ENCODE results near the gene FEV.
"Not testable (repeated sequence)": the region's sequence is repeated elsewhere in the genome, so short reads cannot be mapped to it uniquely, and the experiment has no call there.

FEV gene

DNA sequence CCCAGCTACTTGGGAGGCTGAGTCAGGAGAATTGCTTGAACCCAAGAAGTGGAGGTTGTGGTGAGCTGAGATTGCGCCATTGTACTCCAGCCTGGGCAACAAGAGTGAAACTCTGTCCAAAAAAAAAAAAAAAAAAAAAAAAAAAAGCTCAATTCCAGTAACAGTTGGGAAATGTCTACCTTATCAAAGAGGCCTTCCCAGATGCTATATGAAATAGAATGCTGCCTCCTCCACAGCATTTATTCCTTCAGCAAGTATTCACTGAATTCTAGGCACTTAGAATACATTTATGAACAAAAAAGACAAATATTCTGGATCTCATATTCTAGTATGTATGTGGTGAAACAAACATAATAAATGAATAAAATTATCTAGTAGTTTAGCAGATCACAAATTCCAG, 38.4 kb downstream of the FEV start:
- DNase-seq = no peak

DNA sequence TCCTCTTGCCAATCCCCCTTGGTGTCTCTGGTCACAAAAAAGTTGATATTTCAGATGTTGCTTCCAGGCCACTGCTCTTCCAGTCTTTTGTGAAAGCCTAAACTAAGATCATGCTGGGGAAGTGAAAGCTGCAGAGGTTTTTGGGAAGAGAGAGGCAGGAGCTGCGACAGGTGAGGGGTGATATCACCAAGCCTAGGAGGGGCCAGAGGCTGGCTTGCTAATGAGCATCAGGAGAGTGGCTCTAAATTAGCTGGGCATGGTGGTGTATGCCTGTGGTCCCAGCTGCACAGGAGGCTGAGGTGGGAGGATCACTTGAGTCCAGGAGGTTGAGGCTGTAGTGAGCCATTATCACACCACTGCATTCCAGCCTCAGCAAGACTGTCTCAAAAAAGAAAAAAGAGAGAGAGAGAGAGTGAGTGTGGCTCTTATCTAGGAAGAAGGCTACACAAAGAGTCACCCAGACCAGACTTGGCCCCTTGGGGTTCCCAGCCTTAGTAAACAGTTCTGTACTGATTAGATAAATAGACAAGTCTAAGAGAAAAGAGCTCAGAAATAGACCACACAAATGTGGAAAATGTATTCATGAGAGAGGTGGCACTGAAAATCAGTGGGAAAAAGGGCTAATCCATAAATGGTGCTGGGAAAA, 40.1 kb downstream of the FEV start:
- no peak for DNase-seq

DNA sequence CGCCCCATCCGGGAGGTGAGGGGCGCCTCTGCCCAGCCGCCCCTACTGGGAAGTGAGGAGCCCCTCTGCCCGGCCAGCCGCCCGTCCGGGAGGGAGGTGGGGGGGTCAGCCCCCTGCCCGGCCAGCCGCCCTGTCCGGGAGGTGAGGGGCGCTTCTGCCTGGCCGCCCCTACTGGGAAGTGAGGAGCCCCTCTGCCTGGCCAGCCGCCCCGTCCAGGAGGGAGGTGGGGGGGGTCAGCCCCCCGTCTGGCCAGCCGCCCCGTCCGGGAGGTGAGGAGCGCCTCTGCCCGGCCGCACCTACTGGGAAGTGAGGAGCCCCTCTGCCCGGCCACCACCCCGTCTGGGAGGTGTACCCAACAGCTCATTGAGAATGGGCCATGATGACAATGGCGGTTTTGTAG, 53.2 kb downstream of the FEV start:
- DNase-seq = not testable (repeated sequence)
